Activated naive CD4-positive, alpha-beta T cell treated with anti-CD3 and anti-CD28 coated beads, Interleukin-2, amount 50 U/mL, for 72 hours (primary cell): ENCODE measurements around the gene PLAC8L1. TPM values are rescaled to one million over a fixed set of nuclear protein-coding genes. Genes with fewer than 3 reads are reported as not detected.
A peak's percentile ranks its signal among the peaks of the same experiment; 100 is the strongest.

Experiments
- ATAC-seq, 2 donors: fragments of 150-1000 bp; cut with Tn5 transposase; 2 replicates each; pipeline ENCODE4 v1.10.0; 2021; ENCODE audit warnings: mild to moderate bottlenecking in 2 of 2, moderate library complexity in 2 of 2
- DNase-seq, 2 donors: peaks; one replicate each; pipeline ENCODE4 v3.0.0; 2021 to 2022; ENCODE audit warnings: low spot score in 2 of 2
- H3K27ac Mint-ChIP-seq, 2 donors: one replicate each; pipeline ENCODE4 v1.8.0; 2022; ENCODE audit warnings: mild to moderate bottlenecking in 2 of 2, mixed read lengths in 2 of 2
- H3K36me3 Mint-ChIP-seq, 2 donors: one replicate each; pipeline ENCODE4 v1.8.0; 2022; ENCODE audit warnings: mixed read lengths in 2 of 2
- H3K9me3 Mint-ChIP-seq, 2 donors: one replicate each; pipeline ENCODE4 v1.8.0; 2022; ENCODE audit warnings: mixed read lengths in 2 of 2
- total RNA-seq, 2 donors: library from RNA; stranded (reverse); gene quantifications; one replicate each; pipeline ENCODE4 v1.2.3, GENCODE V29; 2022

The PLAC8L1 gene
- total RNA-seq, 2 donors from 2014 or later, result 0.64 to 0.88 TPM

DNA sequence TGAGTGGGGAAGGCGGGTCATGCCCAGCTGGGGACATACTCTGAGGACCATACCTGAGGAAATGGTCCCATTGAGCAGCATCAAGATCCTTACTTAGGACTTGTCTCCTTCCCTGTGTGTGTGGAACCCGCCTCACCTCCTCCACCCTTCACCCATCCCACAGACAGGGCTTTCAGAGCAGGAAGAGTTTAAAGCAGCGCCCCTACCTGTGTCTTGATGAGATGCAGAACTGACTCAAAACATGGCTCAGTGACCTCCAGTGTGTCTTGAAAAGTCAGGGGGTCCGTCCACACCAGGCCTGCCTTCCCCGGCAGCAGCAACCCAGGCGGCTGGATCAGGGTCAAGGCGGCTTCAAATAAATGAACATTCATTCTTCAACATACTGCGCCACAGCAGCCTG is 38.4 kb downstream of the PLAC8L1 start:
- ATAC-seq (no peak), DNase-seq (no peak)
- H3K36me3 Mint-ChIP-seq, result no peaks in the 10 kb centered on the region
- no peaks in the 10 kb centered on the region for H3K9me3 Mint-ChIP-seq
- H3K27ac Mint-ChIP-seq, result no peak overlapping the region

DNA sequence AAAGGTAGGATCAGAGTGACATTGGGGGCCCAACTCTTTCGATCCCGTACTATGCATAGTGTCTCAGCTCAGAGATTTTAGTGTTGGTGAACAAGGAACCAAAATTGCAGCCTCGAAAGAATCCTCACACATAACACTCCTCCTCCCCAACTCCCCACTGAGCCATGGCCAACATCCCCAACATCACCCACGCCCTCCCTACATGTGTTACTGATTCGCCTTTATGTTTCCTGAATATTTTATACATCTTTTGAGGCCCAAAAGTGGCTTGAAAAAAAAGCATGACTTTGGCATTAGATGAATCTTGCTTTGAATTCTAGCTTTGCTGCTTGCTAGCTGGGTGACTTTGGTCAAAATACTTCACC is 45.2 kb downstream of the PLAC8L1 start:
- DNase-seq, result no peak
- no peak for ATAC-seq
- no peaks in the 10 kb centered on the region for H3K9me3 Mint-ChIP-seq
- no peaks in the 10 kb centered on the region for H3K36me3 Mint-ChIP-seq
- no peak overlapping the region for H3K27ac Mint-ChIP-seq

GRCh38 chr5:146059460-146060220 is 45.7 kb downstream of the PLAC8L1 start:
- DNase-seq, result no peak
- no peak overlapping the region for H3K27ac Mint-ChIP-seq
- ATAC-seq, result no peak
- no peaks in the 10 kb centered on the region for H3K9me3 Mint-ChIP-seq
- H3K36me3 Mint-ChIP-seq, result no peaks in the 10 kb centered on the region

GRCh38 chr5:146055432-146055831 is 49.9 kb downstream of the PLAC8L1 start:
- Mint-ChIP-seq H3K36me3 (no peaks in the 10 kb centered on the region), H3K9me3 (no peaks in the 10 kb centered on the region), H3K27ac (no peak overlapping the region)
- no peak for ATAC-seq
- no peak for DNase-seq

DNA sequence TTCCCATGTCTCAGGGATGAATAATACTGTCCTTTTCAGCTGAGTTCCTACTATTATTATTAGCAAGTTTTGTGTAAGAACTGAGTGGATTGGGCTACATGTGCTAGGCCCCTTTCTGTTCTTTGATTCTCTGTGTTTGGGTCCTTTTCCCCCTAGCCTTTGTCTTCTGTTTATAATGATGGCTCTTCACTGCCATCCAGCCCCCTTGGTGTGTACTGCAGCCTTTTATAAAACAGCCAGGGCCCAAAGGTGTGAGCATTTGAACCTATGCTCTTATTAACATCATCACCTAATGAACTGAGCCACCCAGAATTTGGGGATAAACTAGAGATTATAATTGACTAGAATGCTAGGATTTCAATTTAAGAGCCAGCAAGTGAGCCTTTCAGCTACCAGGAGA is 52.6 kb downstream of the PLAC8L1 start:
- Mint-ChIP-seq H3K36me3 (no peaks in the 10 kb centered on the region), H3K9me3 (no peaks in the 10 kb centered on the region), H3K27ac (no peak overlapping the region)
- no peak for DNase-seq
- no peak for ATAC-seq

DNA sequence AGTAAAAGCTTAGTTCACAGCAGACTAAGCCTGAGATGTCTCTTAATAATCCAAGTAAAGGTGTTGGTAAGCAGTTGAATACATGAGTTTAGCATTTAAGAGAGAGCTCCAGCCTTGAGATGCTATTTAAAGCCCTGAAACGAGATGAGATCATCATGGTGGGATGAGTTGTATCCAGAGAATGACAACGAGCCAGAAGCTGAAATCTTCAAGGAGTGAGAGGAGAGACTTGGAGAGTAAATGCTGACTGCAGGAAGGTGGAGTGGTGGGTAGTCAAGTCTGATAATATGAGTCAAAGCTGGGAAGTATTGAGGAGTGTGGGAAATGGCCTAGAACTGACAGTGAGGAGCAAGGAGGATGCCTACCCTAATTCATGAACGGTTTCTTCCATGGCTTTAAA is 53.7 kb downstream of the PLAC8L1 start:
- Mint-ChIP-seq H3K9me3 (no peaks in the 10 kb centered on the region), H3K27ac (no peak overlapping the region), H3K36me3 (no peaks in the 10 kb centered on the region)
- no peak for ATAC-seq
- no peak for DNase-seq

- Mint-ChIP-seq H3K9me3 (peaks cover 0 to 4% of the 10 kb centered on the region in 2 donors), H3K36me3 (no peaks in the 10 kb centered on the region), H3K27ac (no peak overlapping the region)
- ATAC-seq, result no peak
- no peak for DNase-seq
These were observed 55.3 kb downstream of the PLAC8L1 start for GRCh38 chr5:146050086-146050485.

DNA sequence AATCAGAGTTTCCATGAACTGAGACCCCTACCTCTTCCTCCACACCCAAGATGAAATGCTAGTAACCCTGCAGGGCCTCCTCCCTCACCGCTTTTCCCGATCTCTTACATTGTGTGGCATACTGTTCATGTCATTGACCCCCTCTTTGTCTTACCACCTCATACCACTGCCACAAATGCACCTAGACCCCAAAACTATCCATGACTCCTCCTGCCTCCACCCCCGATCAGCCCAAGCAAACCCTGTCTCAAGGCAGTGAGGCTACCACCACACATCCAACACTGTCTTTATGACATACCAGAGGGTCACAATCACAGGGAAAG is 55.7 kb downstream of the PLAC8L1 start:
- Mint-ChIP-seq H3K9me3 (peaks cover 0 to 4% of the 10 kb centered on the region in 2 donors), H3K27ac (no peak overlapping the region), H3K36me3 (no peaks in the 10 kb centered on the region)
- DNase-seq (no peak), ATAC-seq (no peak)

- Mint-ChIP-seq H3K27ac (no peak overlapping the region), H3K9me3 (peaks cover 0 to 4% of the 10 kb centered on the region in 2 donors), H3K36me3 (no peaks in the 10 kb centered on the region)
- DNase-seq (peak in 1 of 2 donors; percentile 24), ATAC-seq (peak in 1 of 2 donors; percentile 40)
These were observed 56.2 kb downstream of the PLAC8L1 start for GRCh38 chr5:146048994-146049703.

- Mint-ChIP-seq H3K36me3 (no peaks in the 10 kb centered on the region), H3K27ac (no peak overlapping the region), H3K9me3 (peaks cover 0 to 4% of the 10 kb centered on the region in 2 donors)
- ATAC-seq, result no peak
- DNase-seq, result no peak
These were observed 58.0 kb downstream of the PLAC8L1 start for GRCh38 chr5:146047396-146047795.

DNA sequence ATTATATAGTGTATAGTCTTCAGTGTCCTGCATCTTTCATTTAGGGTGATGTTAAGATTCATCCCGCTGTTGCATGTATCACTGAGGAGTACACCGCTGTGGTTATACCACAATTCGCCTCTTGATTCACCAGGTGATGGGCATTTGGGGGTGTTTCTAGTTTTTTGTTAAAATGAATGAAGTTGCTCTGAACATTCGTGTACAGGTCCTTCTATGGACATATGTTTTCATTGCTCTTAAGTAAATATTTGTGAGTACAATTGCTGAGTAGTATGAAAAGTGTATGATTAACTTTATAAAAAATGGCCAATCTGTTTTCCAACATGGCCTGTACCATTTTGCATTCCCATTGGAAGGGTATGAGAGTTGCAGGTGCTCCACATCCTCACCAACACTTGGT is 61.7 kb downstream of the PLAC8L1 start:
- Mint-ChIP-seq H3K9me3 (peaks cover 0 to 4% of the 10 kb centered on the region in 2 donors), H3K36me3 (no peaks in the 10 kb centered on the region), H3K27ac (no peak overlapping the region)
- DNase-seq, result no peak
- no peak for ATAC-seq

GRCh38 chr5:146042628-146043279 is 62.6 kb downstream of the PLAC8L1 start:
- Mint-ChIP-seq H3K36me3 (no peaks in the 10 kb centered on the region), H3K9me3 (peaks cover 0 to 4% of the 10 kb centered on the region in 2 donors), H3K27ac (peak overlapping the region in 1 of 2 donors; percentile 75)
- DNase-seq (no peak), ATAC-seq (no peak)

- ATAC-seq (no peak), DNase-seq (no peak)
- H3K36me3 Mint-ChIP-seq, result no peaks in the 10 kb centered on the region
- no peak overlapping the region for H3K27ac Mint-ChIP-seq
- peaks cover 0 to 4% of the 10 kb centered on the region in 2 donors for H3K9me3 Mint-ChIP-seq
These were observed 64.1 kb downstream of the PLAC8L1 start for GRCh38 chr5:146041180-146041789.

DNA sequence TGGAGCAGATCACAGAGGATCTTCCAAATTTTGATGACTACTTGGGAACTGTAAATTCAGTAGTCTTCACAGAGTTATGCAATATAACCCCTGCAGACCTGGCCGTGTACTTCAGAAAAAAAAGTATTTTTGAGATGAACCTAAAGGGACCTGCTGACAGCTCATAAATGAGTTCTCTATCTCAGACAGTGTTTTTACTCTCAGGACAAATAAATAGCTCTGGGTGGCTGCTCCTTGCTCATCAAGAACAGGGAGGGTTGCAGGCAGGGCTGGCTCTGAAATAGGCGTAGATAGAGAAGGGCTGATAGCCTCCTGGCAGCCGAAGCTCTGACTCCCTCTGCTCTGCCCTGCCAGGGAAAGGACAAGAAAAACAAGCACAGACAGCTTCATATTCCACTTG is 64.8 kb downstream of the PLAC8L1 start:
- ATAC-seq (no peak), DNase-seq (no peak)
- no peaks in the 10 kb centered on the region for H3K36me3 Mint-ChIP-seq
- no peak overlapping the region for H3K27ac Mint-ChIP-seq
- H3K9me3 Mint-ChIP-seq, result no peaks in the 10 kb centered on the region

- no peak for DNase-seq
- Mint-ChIP-seq H3K27ac (no peak overlapping the region), H3K36me3 (no peaks in the 10 kb centered on the region), H3K9me3 (no peaks in the 10 kb centered on the region)
- no peak for ATAC-seq
These were observed 66.0 kb downstream of the PLAC8L1 start for GRCh38 chr5:146039420-146039819.

- H3K27ac Mint-ChIP-seq, result no peak overlapping the region
- DNase-seq (no peak), ATAC-seq (no peak)
- no peaks in the 10 kb centered on the region for H3K9me3 Mint-ChIP-seq
- no peaks in the 10 kb centered on the region for H3K36me3 Mint-ChIP-seq
These were observed 70.8 kb downstream of the PLAC8L1 start for GRCh38 chr5:146034605-146035004.
